ENCODE measurements around the gene VWCE. TPM values are rescaled to one million over a fixed set of nuclear protein-coding genes. Genes with fewer than 3 reads are reported as not detected.

Gene VWCE
- total RNA-seq, 1 donor from 2014 or later: 10.9 TPM

Other genes with a start within 250 kb of the VWCE start
- gene CD5, start 192.8 kb downstream of the VWCE start, total RNA-seq: 336 and 339 TPM in 2 replicates
- 11.5 and 11.6 TPM in 2 replicates for gene VPS37C, start 133.9 kb downstream of the VWCE start, total RNA-seq
- not detected in 2 replicates for gene PGA3, start 91.8 kb downstream of the VWCE start, total RNA-seq
- not detected in 2 replicates for gene PGA4, start 73.0 kb downstream of the VWCE start, total RNA-seq
- gene PGA5, start 54.1 kb downstream of the VWCE start, total RNA-seq: not detected in 2 replicates
- gene DDB1, start 37.8 kb upstream of the VWCE start, total RNA-seq: 259 and 270 TPM in 2 replicates
- gene TKFC, start 37.9 kb upstream of the VWCE start, total RNA-seq: 71.2 and 78.2 TPM in 2 replicates
- gene CYB561A3, start 66.6 kb upstream of the VWCE start, total RNA-seq: 38.1 and 42.3 TPM in 2 replicates
- 68.4 and 71.7 TPM in 2 replicates for gene TMEM138, start 67.1 kb upstream of the VWCE start, total RNA-seq
- gene TMEM216, start 97.3 kb upstream of the VWCE start, total RNA-seq: 18.8 and 20.2 TPM in 2 replicates
- 141 and 148 TPM in 2 replicates for gene CPSF7, start 134.7 kb upstream of the VWCE start, total RNA-seq
- gene SDHAF2, start 134.8 kb upstream of the VWCE start, total RNA-seq: 49.5 and 58.1 TPM in 2 replicates
- not detected in 2 replicates for gene LRRC10B, start 213.4 kb upstream of the VWCE start, total RNA-seq

Measured in activated T-helper 1 cell treated with anti-CD3 and anti-CD28 coated beads, Interleukin-12 subunit alpha, Interleukin-12 subunit beta, Interleukin-2, Interleukin-4 antibody, amounts not matched to agents 30 ng/mL and 10 ng/mL and 1 ng/mL, durations not matched to agents 14 hours and 24 hours and 36 hours (primary cell).